OCI-LY7 (cell line): ENCODE results near the gene CDYL.
A peak's percentile ranks its signal among the peaks of the same experiment; 100 is the strongest.

Experiments used
- CTCF ChIP-seq: fragments of 200-600 bp; sonication (generic); conservative IDR thresholded peaks from 2 replicates; pipeline ENCODE4 v1.5.1; 2014; ENCODE audit warnings: mild to moderate bottlenecking, antibody characterized with exemption, low read length, moderate library complexity, mixed read lengths
- EZH2phosphoT487 ChIP-seq: fragments of 200-600 bp; sonication (generic); IDR thresholded peaks from 2 replicates; pipeline ENCODE4 v1.6.1; 2018; ENCODE audit warnings: low read depth, borderline replicate concordance, mild to moderate bottlenecking, mixed run types, antibody characterized with exemption, low read length, moderate library complexity, mixed read lengths

- 0 out of 2 replicates have a peak, but pooled peaks have one; percentile 31 for TF ChIP-seq CTCF
- TF ChIP-seq EZH2phosphoT487: no peak
These were observed 181.5 kb downstream of the CDYL start for GRCh38 chr6:4957521-4958231.
